ENCODE measurements around the gene ZNFX1.

GRCh38 chr20:49199729-49200293 is 78.0 kb downstream of the ZNFX1 start:
- TF ChIP-seq GABPA (IDR thresholded peaks at IDR 0.05; ENCODE audit: low read depth) (no peak), CTCF (IDR thresholded peaks at IDR 0.05) (no peak), EP300 (IDR thresholded peaks at IDR 0.05; ENCODE audit: borderline replicate concordance in 1 of 2, low read depth in 1 of 2, low read length in 1 of 2) (no peak), MEF2A (IDR thresholded peaks at IDR 0.05; ENCODE audit: borderline replicate concordance, low read depth) (no peak), JUND (IDR thresholded peaks at IDR 0.05) (no peak), CHD2 (IDR thresholded peaks at IDR 0.05; ENCODE audit: low read length, partially characterized antibody) (no peak), TAF1 (IDR thresholded peaks at IDR 0.05; ENCODE audit: borderline replicate concordance, low read depth, low read length) (no peak), RCOR1 (IDR thresholded peaks at IDR 0.05; ENCODE audit: low read length) (no peak), POLR2AphosphoS5 (IDR thresholded peaks at IDR 0.05; ENCODE audit: low read depth, low read length) (no peak), RAD21 (IDR thresholded peaks at IDR 0.05; ENCODE audit: low read length) (no peak)
- TF ChIP-seq, protein P1, sequence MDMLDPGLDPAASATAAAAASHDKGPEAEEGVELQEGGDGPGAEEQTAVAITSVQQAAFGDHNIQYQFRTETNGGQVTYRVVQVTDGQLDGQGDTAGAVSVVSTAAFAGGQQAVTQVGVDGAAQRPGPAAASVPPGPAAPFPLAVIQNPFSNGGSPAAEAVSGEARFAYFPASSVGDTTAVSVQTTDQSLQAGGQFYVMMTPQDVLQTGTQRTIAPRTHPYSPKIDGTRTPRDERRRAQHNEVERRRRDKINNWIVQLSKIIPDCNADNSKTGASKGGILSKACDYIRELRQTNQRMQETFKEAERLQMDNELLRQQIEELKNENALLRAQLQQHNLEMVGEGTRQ (IDR thresholded peaks at IDR 0.05; ENCODE audit: borderline replicate concordance, low read depth, low read length), result no peak
- TF ChIP-seq, protein P2, sequence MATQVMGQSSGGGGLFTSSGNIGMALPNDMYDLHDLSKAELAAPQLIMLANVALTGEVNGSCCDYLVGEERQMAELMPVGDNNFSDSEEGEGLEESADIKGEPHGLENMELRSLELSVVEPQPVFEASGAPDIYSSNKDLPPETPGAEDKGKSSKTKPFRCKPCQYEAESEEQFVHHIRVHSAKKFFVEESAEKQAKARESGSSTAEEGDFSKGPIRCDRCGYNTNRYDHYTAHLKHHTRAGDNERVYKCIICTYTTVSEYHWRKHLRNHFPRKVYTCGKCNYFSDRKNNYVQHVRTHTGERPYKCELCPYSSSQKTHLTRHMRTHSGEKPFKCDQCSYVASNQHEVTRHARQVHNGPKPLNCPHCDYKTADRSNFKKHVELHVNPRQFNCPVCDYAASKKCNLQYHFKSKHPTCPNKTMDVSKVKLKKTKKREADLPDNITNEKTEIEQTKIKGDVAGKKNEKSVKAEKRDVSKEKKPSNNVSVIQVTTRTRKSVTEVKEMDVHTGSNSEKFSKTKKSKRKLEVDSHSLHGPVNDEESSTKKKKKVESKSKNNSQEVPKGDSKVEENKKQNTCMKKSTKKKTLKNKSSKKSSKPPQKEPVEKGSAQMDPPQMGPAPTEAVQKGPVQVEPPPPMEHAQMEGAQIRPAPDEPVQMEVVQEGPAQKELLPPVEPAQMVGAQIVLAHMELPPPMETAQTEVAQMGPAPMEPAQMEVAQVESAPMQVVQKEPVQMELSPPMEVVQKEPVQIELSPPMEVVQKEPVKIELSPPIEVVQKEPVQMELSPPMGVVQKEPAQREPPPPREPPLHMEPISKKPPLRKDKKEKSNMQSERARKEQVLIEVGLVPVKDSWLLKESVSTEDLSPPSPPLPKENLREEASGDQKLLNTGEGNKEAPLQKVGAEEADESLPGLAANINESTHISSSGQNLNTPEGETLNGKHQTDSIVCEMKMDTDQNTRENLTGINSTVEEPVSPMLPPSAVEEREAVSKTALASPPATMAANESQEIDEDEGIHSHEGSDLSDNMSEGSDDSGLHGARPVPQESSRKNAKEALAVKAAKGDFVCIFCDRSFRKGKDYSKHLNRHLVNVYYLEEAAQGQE (IDR thresholded peaks at IDR 0.05; ENCODE audit: low read depth, low read length), result no peak
- TF ChIP-seq, protein P3, sequence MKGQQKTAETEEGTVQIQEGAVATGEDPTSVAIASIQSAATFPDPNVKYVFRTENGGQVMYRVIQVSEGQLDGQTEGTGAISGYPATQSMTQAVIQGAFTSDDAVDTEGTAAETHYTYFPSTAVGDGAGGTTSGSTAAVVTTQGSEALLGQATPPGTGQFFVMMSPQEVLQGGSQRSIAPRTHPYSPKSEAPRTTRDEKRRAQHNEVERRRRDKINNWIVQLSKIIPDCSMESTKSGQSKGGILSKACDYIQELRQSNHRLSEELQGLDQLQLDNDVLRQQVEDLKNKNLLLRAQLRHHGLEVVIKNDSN (IDR thresholded peaks at IDR 0.05; ENCODE audit: borderline replicate concordance, low read depth), result no peak
- TF ChIP-seq, protein P4, sequence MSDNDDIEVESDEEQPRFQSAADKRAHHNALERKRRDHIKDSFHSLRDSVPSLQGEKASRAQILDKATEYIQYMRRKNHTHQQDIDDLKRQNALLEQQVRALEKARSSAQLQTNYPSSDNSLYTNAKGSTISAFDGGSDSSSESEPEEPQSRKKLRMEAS (IDR thresholded peaks at IDR 0.05; ENCODE audit: low read depth), result no peak
